ENCODE measurements around the gene CFAP251.

CFAP251 gene

GRCh38 chr12:122003651-122004611 is 85.5 kb downstream of the CFAP251 start:
- Histone ChIP-seq H3K36me3 (ENCODE audit: control insufficient read depth in 2 of 2, insufficient read depth in 2 of 2, low read length in 2 of 2) (no peaks in the 10 kb centered on the region), H3K27ac (ENCODE audit: low read depth in 2 of 2, low read length in 2 of 2) (no peak overlapping the region), H3K27me3 (ENCODE audit: control insufficient read depth in 2 of 2, insufficient read depth in 2 of 2, low read length in 2 of 2) (no peaks in the 10 kb centered on the region), H3K4me1 (ENCODE audit: control insufficient read depth in 2 of 2, insufficient read depth in 2 of 2, low read length in 2 of 2) (no peaks in the 10 kb centered on the region), H3K9ac (ENCODE audit: low read depth in 1 of 2, low read length in 2 of 2) (no peak overlapping the region), H3K4me3 (ENCODE audit: low read length in 2 of 2) (no peak overlapping the region), H3K9me3 (ENCODE audit: control insufficient read depth in 2 of 2, low read length in 2 of 2) (no peaks in the 10 kb centered on the region)

- Histone ChIP-seq H3K9ac (ENCODE audit: low read depth in 1 of 2, low read length in 2 of 2) (no peak overlapping the region), H3K27ac (ENCODE audit: low read depth in 2 of 2, low read length in 2 of 2) (no peak overlapping the region)
These were observed 86.3 kb downstream of the CFAP251 start for GRCh38 chr12:122004633-122005071.

GRCh38 chr12:122005252-122005776 is 86.9 kb downstream of the CFAP251 start:
- Histone ChIP-seq H3K36me3 (ENCODE audit: control insufficient read depth in 2 of 2, insufficient read depth in 2 of 2, low read length in 2 of 2) (no peaks in the 10 kb centered on the region), H3K27ac (ENCODE audit: low read depth in 2 of 2, low read length in 2 of 2) (no peak overlapping the region), H3K9ac (ENCODE audit: low read depth in 1 of 2, low read length in 2 of 2) (no peak overlapping the region), H3K9me3 (ENCODE audit: control insufficient read depth in 2 of 2, low read length in 2 of 2) (no peaks in the 10 kb centered on the region), H3K27me3 (ENCODE audit: control insufficient read depth in 2 of 2, insufficient read depth in 2 of 2, low read length in 2 of 2) (no peaks in the 10 kb centered on the region), H3K4me3 (ENCODE audit: low read length in 2 of 2) (no peak overlapping the region), H3K4me1 (ENCODE audit: control insufficient read depth in 2 of 2, insufficient read depth in 2 of 2, low read length in 2 of 2) (no peaks in the 10 kb centered on the region)

More at GRCh38 chr12:122004633-122005071, 86.3 kb downstream of the CFAP251 start:
- Histone ChIP-seq H3K27me3 (ENCODE audit: control insufficient read depth in 2 of 2, insufficient read depth in 2 of 2, low read length in 2 of 2) (no peaks in the 10 kb centered on the region), H3K9me3 (ENCODE audit: control insufficient read depth in 2 of 2, low read length in 2 of 2) (no peaks in the 10 kb centered on the region), H3K4me3 (ENCODE audit: low read length in 2 of 2) (no peak overlapping the region), H3K4me1 (ENCODE audit: control insufficient read depth in 2 of 2, insufficient read depth in 2 of 2, low read length in 2 of 2) (no peaks in the 10 kb centered on the region), H3K36me3 (ENCODE audit: control insufficient read depth in 2 of 2, insufficient read depth in 2 of 2, low read length in 2 of 2) (no peaks in the 10 kb centered on the region)

GRCh38 chr12:122006186-122006926 is 88.0 kb downstream of the CFAP251 start:
- Histone ChIP-seq H3K9ac (ENCODE audit: low read depth in 1 of 2, low read length in 2 of 2) (no peak overlapping the region), H3K27ac (ENCODE audit: low read depth in 2 of 2, low read length in 2 of 2) (no peak overlapping the region)

GRCh38 chr12:122009741-122010140 is 91.3 kb downstream of the CFAP251 start:
- Histone ChIP-seq H3K4me1 (ENCODE audit: control insufficient read depth in 2 of 2, insufficient read depth in 2 of 2, low read length in 2 of 2) (no peaks in the 10 kb centered on the region), H3K4me3 (ENCODE audit: low read length in 2 of 2) (no peak overlapping the region), H3K36me3 (ENCODE audit: control insufficient read depth in 2 of 2, insufficient read depth in 2 of 2, low read length in 2 of 2) (no peaks in the 10 kb centered on the region), H3K9ac (ENCODE audit: low read depth in 1 of 2, low read length in 2 of 2) (no peak overlapping the region), H3K9me3 (ENCODE audit: control insufficient read depth in 2 of 2, low read length in 2 of 2) (no peaks in the 10 kb centered on the region), H3K27ac (ENCODE audit: low read depth in 2 of 2, low read length in 2 of 2) (no peak overlapping the region), H3K27me3 (ENCODE audit: control insufficient read depth in 2 of 2, insufficient read depth in 2 of 2, low read length in 2 of 2) (no peaks in the 10 kb centered on the region)

More at GRCh38 chr12:122006186-122006926, 88.0 kb downstream of the CFAP251 start:
- H3K36me3 ChIP-seq (ENCODE audit: control insufficient read depth in 2 of 2, insufficient read depth in 2 of 2, low read length in 2 of 2) = no peaks in the 10 kb centered on the region
- no peak overlapping the region for H3K4me3 ChIP-seq (ENCODE audit: low read length in 2 of 2)
- no peaks in the 10 kb centered on the region for H3K4me1 ChIP-seq (ENCODE audit: control insufficient read depth in 2 of 2, insufficient read depth in 2 of 2, low read length in 2 of 2)
- H3K27me3 ChIP-seq (ENCODE audit: control insufficient read depth in 2 of 2, insufficient read depth in 2 of 2, low read length in 2 of 2) = no peaks in the 10 kb centered on the region
- no peaks in the 10 kb centered on the region for H3K9me3 ChIP-seq (ENCODE audit: control insufficient read depth in 2 of 2, low read length in 2 of 2)

- no peak overlapping the region for H3K4me3 ChIP-seq (ENCODE audit: low read length in 2 of 2)
- no peaks in the 10 kb centered on the region for H3K4me1 ChIP-seq (ENCODE audit: control insufficient read depth in 2 of 2, insufficient read depth in 2 of 2, low read length in 2 of 2)
- H3K9ac ChIP-seq (ENCODE audit: low read depth in 1 of 2, low read length in 2 of 2) = no peak overlapping the region
These were observed 93.8 kb downstream of the CFAP251 start for GRCh38 chr12:122012184-122012583.

GRCh38 chr12:122013136-122013535 is 94.7 kb downstream of the CFAP251 start:
- H3K27me3 ChIP-seq (ENCODE audit: control insufficient read depth in 2 of 2, insufficient read depth in 2 of 2, low read length in 2 of 2) = no peaks in the 10 kb centered on the region
- H3K9ac ChIP-seq (ENCODE audit: low read depth in 1 of 2, low read length in 2 of 2) = no peak overlapping the region
- no peaks in the 10 kb centered on the region for H3K9me3 ChIP-seq (ENCODE audit: control insufficient read depth in 2 of 2, low read length in 2 of 2)
- no peak overlapping the region for H3K27ac ChIP-seq (ENCODE audit: low read depth in 2 of 2, low read length in 2 of 2)
- H3K4me1 ChIP-seq (ENCODE audit: control insufficient read depth in 2 of 2, insufficient read depth in 2 of 2, low read length in 2 of 2) = no peaks in the 10 kb centered on the region
- H3K36me3 ChIP-seq (ENCODE audit: control insufficient read depth in 2 of 2, insufficient read depth in 2 of 2, low read length in 2 of 2) = no peaks in the 10 kb centered on the region
- H3K4me3 ChIP-seq (ENCODE audit: low read length in 2 of 2) = no peak overlapping the region

More at GRCh38 chr12:122012184-122012583, 93.8 kb downstream of the CFAP251 start:
- Histone ChIP-seq H3K27ac (ENCODE audit: low read depth in 2 of 2, low read length in 2 of 2) (no peak overlapping the region), H3K27me3 (ENCODE audit: control insufficient read depth in 2 of 2, insufficient read depth in 2 of 2, low read length in 2 of 2) (no peaks in the 10 kb centered on the region), H3K9me3 (ENCODE audit: control insufficient read depth in 2 of 2, low read length in 2 of 2) (no peaks in the 10 kb centered on the region), H3K36me3 (ENCODE audit: control insufficient read depth in 2 of 2, insufficient read depth in 2 of 2, low read length in 2 of 2) (no peaks in the 10 kb centered on the region)

GRCh38 chr12:122013791-122014590 is 95.6 kb downstream of the CFAP251 start:
- Histone ChIP-seq H3K4me1 (ENCODE audit: control insufficient read depth in 2 of 2, insufficient read depth in 2 of 2, low read length in 2 of 2) (no peaks in the 10 kb centered on the region), H3K27ac (ENCODE audit: low read depth in 2 of 2, low read length in 2 of 2) (no peak overlapping the region), H3K36me3 (ENCODE audit: control insufficient read depth in 2 of 2, insufficient read depth in 2 of 2, low read length in 2 of 2) (no peaks in the 10 kb centered on the region), H3K27me3 (ENCODE audit: control insufficient read depth in 2 of 2, insufficient read depth in 2 of 2, low read length in 2 of 2) (no peaks in the 10 kb centered on the region), H3K4me3 (ENCODE audit: low read length in 2 of 2) (no peak overlapping the region), H3K9ac (ENCODE audit: low read depth in 1 of 2, low read length in 2 of 2) (no peak overlapping the region), H3K9me3 (ENCODE audit: control insufficient read depth in 2 of 2, low read length in 2 of 2) (no peaks in the 10 kb centered on the region)

GRCh38 chr12:122014781-122015180 is 96.4 kb downstream of the CFAP251 start:
- Histone ChIP-seq H3K9ac (ENCODE audit: low read depth in 1 of 2, low read length in 2 of 2) (no peak overlapping the region), H3K4me1 (ENCODE audit: control insufficient read depth in 2 of 2, insufficient read depth in 2 of 2, low read length in 2 of 2) (no peaks in the 10 kb centered on the region), H3K36me3 (ENCODE audit: control insufficient read depth in 2 of 2, insufficient read depth in 2 of 2, low read length in 2 of 2) (no peaks in the 10 kb centered on the region), H3K27me3 (ENCODE audit: control insufficient read depth in 2 of 2, insufficient read depth in 2 of 2, low read length in 2 of 2) (no peaks in the 10 kb centered on the region), H3K27ac (ENCODE audit: low read depth in 2 of 2, low read length in 2 of 2) (no peak overlapping the region), H3K9me3 (ENCODE audit: control insufficient read depth in 2 of 2, low read length in 2 of 2) (no peaks in the 10 kb centered on the region), H3K4me3 (ENCODE audit: low read length in 2 of 2) (no peak overlapping the region)
